SJSA1 (cell line): Measurements from ENCODE around the gene CATSPER3. TPM values are rescaled to one million over a fixed set of nuclear protein-coding genes. Genes with fewer than 3 reads are reported as not detected.

ENCODE experiments used
- DNase-seq, 2 experiments: peaks; one replicate each; pipeline ENCODE4 v3.0.0-alpha.2; 2015 to 2020; ENCODE audit warnings: low spot score in 2 of 2, low read depth in 1 of 2
- H3K27ac ChIP-seq: fragments of 250-450 bp; sonication (Bioruptor Pico); 2 replicates; pipeline ENCODE4 v1.5.1; 2020; ENCODE audit warnings: mild to moderate bottlenecking, moderate library complexity
- H3K27me3 ChIP-seq: fragments of 250-450 bp; sonication (Bioruptor Pico); replicated peaks from 2 replicates; pipeline ENCODE4 v1.5.1; 2020; ENCODE audit warnings: mild to moderate bottlenecking, moderate library complexity
- H3K36me3 ChIP-seq: fragments of 250-450 bp; sonication (Bioruptor Pico); 2 replicates; pipeline ENCODE4 v1.5.1; 2020; ENCODE audit warnings: mild to moderate bottlenecking
- H3K4me1 ChIP-seq: fragments of 250-450 bp; sonication (Bioruptor Pico); replicated peaks from 2 replicates; pipeline ENCODE4 v1.6.1; 2021; ENCODE audit warnings: mild to moderate bottlenecking
- H3K4me3 ChIP-seq: fragments of 250-450 bp; sonication (Bioruptor Pico); 2 replicates; pipeline ENCODE4 v1.5.1; 2020; ENCODE audit warnings: mild to moderate bottlenecking
- H3K9me3 ChIP-seq: fragments of 250-450 bp; sonication (Bioruptor Pico); replicated peaks from 2 replicates; pipeline ENCODE4 v1.5.1; 2020; ENCODE audit warnings: mild to moderate bottlenecking
- total RNA-seq: library from RNA; depleted of rRNA; stranded (reverse); fragments of >200 nt; shearing (Covaris generic); gene quantifications from 2 replicates; pipeline ENCODE4 v1.2.3, GENCODE V29; 2014; rRNA removed

The CATSPER3 gene
- total RNA-seq = 0.08 and 1.3 TPM in 2 replicates

GRCh38 chr5:134967607-134968006, at the start of gene CATSPER3:
Gene CATSPER3 (plus strand): TSS chr5:134967907. CDS start chr5:134967992, 85 bp downstream.
- no peaks in the 10 kb centered on the region for H3K27me3 ChIP-seq
- DNase-seq = no peak
- H3K4me1 ChIP-seq = no peaks in the 10 kb centered on the region
- no peak within 1 kb of the TSS for H3K4me3 ChIP-seq
- H3K27ac ChIP-seq = no peak within 1 kb of the TSS
- H3K9me3 ChIP-seq = no peaks in the 10 kb centered on the region
- H3K36me3 ChIP-seq = peaks cover 10% of the 10 kb centered on the region

- Histone ChIP-seq H3K27ac (no peak overlapping the region), H3K9me3 (no peaks in the 10 kb centered on the region), H3K4me1 (no peaks in the 10 kb centered on the region), H3K4me3 (no peak overlapping the region), H3K27me3 (no peaks in the 10 kb centered on the region), H3K36me3 (peaks cover 46% of the 10 kb centered on the region)
- DNase-seq = no peak
Measured at GRCh38 chr5:134918861-134919260, 48.8 kb upstream of the CATSPER3 start.

GRCh38 chr5:134920848-134921575, 46.7 kb upstream of the CATSPER3 start:
- no peaks in the 10 kb centered on the region for H3K27me3 ChIP-seq
- no peak for DNase-seq
- peaks cover 35% of the 10 kb centered on the region for H3K36me3 ChIP-seq
- no peaks in the 10 kb centered on the region for H3K9me3 ChIP-seq
- H3K4me1 ChIP-seq = no peaks in the 10 kb centered on the region
- no peak overlapping the region for H3K27ac ChIP-seq
- H3K4me3 ChIP-seq = no peak overlapping the region

- no peak for DNase-seq
- no peaks in the 10 kb centered on the region for H3K27me3 ChIP-seq
Measured at GRCh38 chr5:134932508-134932907, 35.2 kb upstream of the CATSPER3 start.

GRCh38 chr5:134934202-134934601, 33.5 kb upstream of the CATSPER3 start:
- Histone ChIP-seq H3K27me3 (no peaks in the 10 kb centered on the region), H3K4me3 (no peak overlapping the region), H3K9me3 (no peaks in the 10 kb centered on the region), H3K4me1 (no peaks in the 10 kb centered on the region), H3K27ac (no peak overlapping the region), H3K36me3 (peaks cover 31% of the 10 kb centered on the region)
- DNase-seq = no peak

More at GRCh38 chr5:134932508-134932907, 35.2 kb upstream of the CATSPER3 start:
- H3K9me3 ChIP-seq = no peaks in the 10 kb centered on the region
- peaks cover 31% of the 10 kb centered on the region for H3K36me3 ChIP-seq
- no peaks in the 10 kb centered on the region for H3K4me1 ChIP-seq
- H3K4me3 ChIP-seq = no peak overlapping the region
- no peak overlapping the region for H3K27ac ChIP-seq

GRCh38 chr5:134935711-134936602, 31.8 kb upstream of the CATSPER3 start:
- H3K4me1 ChIP-seq = no peaks in the 10 kb centered on the region
- no peak overlapping the region for H3K4me3 ChIP-seq
- peaks cover 17% of the 10 kb centered on the region; the same call in 1 of the 2 replicates for H3K36me3 ChIP-seq
- H3K27me3 ChIP-seq = no peaks in the 10 kb centered on the region
- DNase-seq = no peak
- H3K9me3 ChIP-seq = no peaks in the 10 kb centered on the region
- H3K27ac ChIP-seq = no peak overlapping the region

GRCh38 chr5:134937526-134937925, 30.2 kb upstream of the CATSPER3 start:
- DNase-seq = no peak
- H3K27ac ChIP-seq = no peak overlapping the region

GRCh38 chr5:134938030-134938429, 29.7 kb upstream of the CATSPER3 start:
- H3K4me1 ChIP-seq = no peaks in the 10 kb centered on the region
- H3K36me3 ChIP-seq = 0 out of 2 replicates have a peak, but pooled peaks cover 9% of the 10 kb centered on the region
- H3K27me3 ChIP-seq = no peaks in the 10 kb centered on the region
- no peak overlapping the region for H3K27ac ChIP-seq
- no peak for DNase-seq
- H3K4me3 ChIP-seq = no peak overlapping the region
- H3K9me3 ChIP-seq = no peaks in the 10 kb centered on the region

More at GRCh38 chr5:134937526-134937925, 30.2 kb upstream of the CATSPER3 start:
- peaks cover 10% of the 10 kb centered on the region; the same call in 1 of the 2 replicates for H3K36me3 ChIP-seq
- no peaks in the 10 kb centered on the region for H3K9me3 ChIP-seq
- H3K4me1 ChIP-seq = no peaks in the 10 kb centered on the region
- H3K27me3 ChIP-seq = no peaks in the 10 kb centered on the region
- H3K4me3 ChIP-seq = no peak overlapping the region

- 0 out of 2 replicates have a peak, but pooled peaks cover 3% of the 10 kb centered on the region for H3K36me3 ChIP-seq
- no peak overlapping the region for H3K27ac ChIP-seq
- DNase-seq = no peak
- H3K4me3 ChIP-seq = no peak overlapping the region
- H3K27me3 ChIP-seq = no peaks in the 10 kb centered on the region
- no peaks in the 10 kb centered on the region for H3K4me1 ChIP-seq
- no peaks in the 10 kb centered on the region for H3K9me3 ChIP-seq
Measured at GRCh38 chr5:134939500-134939899, 28.2 kb upstream of the CATSPER3 start.

- Histone ChIP-seq H3K4me3 (no peak overlapping the region), H3K4me1 (no peaks in the 10 kb centered on the region), H3K36me3 (no peaks in the 10 kb centered on the region), H3K9me3 (no peaks in the 10 kb centered on the region), H3K27ac (no peak overlapping the region), H3K27me3 (no peaks in the 10 kb centered on the region)
- DNase-seq = no peak
Measured at GRCh38 chr5:134943547-134943946, 24.2 kb upstream of the CATSPER3 start.

- Histone ChIP-seq H3K36me3 (no peaks in the 10 kb centered on the region), H3K27me3 (no peaks in the 10 kb centered on the region), H3K4me3 (no peak overlapping the region), H3K27ac (no peak overlapping the region), H3K9me3 (no peaks in the 10 kb centered on the region), H3K4me1 (no peaks in the 10 kb centered on the region)
- DNase-seq = no peak
Measured at GRCh38 chr5:134944630-134945029, 23.1 kb upstream of the CATSPER3 start.

- Histone ChIP-seq H3K27ac (no peak overlapping the region), H3K4me1 (no peaks in the 10 kb centered on the region), H3K9me3 (no peaks in the 10 kb centered on the region), H3K36me3 (no peaks in the 10 kb centered on the region), H3K4me3 (no peak overlapping the region), H3K27me3 (no peaks in the 10 kb centered on the region)
- DNase-seq = no peak
Measured at GRCh38 chr5:134945041-134945440, 22.7 kb upstream of the CATSPER3 start.

GRCh38 chr5:134948911-134949310, 18.8 kb upstream of the CATSPER3 start:
- Histone ChIP-seq H3K27me3 (no peaks in the 10 kb centered on the region), H3K4me1 (no peaks in the 10 kb centered on the region), H3K4me3 (no peak overlapping the region), H3K27ac (no peak overlapping the region), H3K9me3 (0 out of 2 replicates have a peak, but pooled peaks cover 2% of the 10 kb centered on the region), H3K36me3 (no peaks in the 10 kb centered on the region)
- no peak for DNase-seq

- H3K4me3 ChIP-seq = no peak overlapping the region
- H3K27me3 ChIP-seq = no peaks in the 10 kb centered on the region
- no peaks in the 10 kb centered on the region for H3K4me1 ChIP-seq
- no peak overlapping the region for H3K27ac ChIP-seq
- no peak for DNase-seq
- H3K9me3 ChIP-seq = 0 out of 2 replicates have a peak, but pooled peaks cover 5% of the 10 kb centered on the region
- H3K36me3 ChIP-seq = no peaks in the 10 kb centered on the region
Measured at GRCh38 chr5:134949316-134949715, 18.4 kb upstream of the CATSPER3 start.
